ENCODE measurements around the gene ADAMTS9.

GRCh38 chr3:64655160-64655559 lies 32.6 kb downstream of the ADAMTS9 start:
- TF ChIP-seq CTCF (conservative IDR thresholded peaks at IDR 0.05; ENCODE audit: low read depth in 2 of 2) (no peak), POLR2AphosphoS5 (IDR thresholded peaks at IDR 0.05; ENCODE audit: low read depth) (no peak), EZH2 (IDR thresholded peaks at IDR 0.05; ENCODE audit: low read depth, unreplicated experiment) (no peak), CREB1 (CRISPR knock-in tag; IDR thresholded peaks at IDR 0.05; ENCODE audit: low read depth) (no peak), NANOG (IDR thresholded peaks at IDR 0.05; ENCODE audit: borderline replicate concordance) (no peak)
